ENCODE data around the gene UROS. TPM values are rescaled to one million over a fixed set of nuclear protein-coding genes. Genes with fewer than 3 reads are reported as not detected.

Gene UROS
- total and polyA plus RNA-seq, 2 donors (not counting 1 experiment from before 2014, with no cell fraction given): 54.4 to 60.4 TPM

DNA sequence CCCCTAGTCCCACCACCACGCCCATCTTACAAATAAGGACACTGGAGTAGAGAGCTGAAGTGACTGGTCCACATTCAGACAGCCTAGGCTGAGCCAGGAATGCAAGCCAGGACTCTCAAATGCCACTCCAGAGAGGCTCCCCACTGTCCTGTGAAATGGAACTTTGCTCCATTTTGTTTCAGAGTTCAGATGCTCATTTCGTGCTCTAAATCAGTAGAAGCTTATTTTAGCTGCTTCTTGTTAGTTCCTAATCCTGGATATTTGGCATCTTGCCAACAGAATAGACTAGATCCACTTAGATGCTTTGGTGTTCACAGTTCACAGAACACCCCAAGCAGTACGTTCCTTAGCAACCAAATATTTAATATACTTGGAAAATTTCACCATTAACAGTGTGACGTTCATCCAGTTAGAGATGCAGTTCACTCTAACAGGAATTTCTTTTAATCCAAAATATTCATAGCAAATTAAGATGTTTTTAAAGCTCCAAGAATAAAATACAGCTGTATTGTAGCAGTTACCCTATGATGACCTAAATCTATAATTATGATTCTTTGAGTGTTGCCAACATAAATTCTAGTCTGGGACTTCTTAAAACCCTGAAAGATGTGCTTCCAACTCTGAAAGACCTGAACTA, 54.7 kb downstream of the UROS start:
- no peak overlapping the region for H3K27ac ChIP-seq (ENCODE audit: insufficient read depth, low read length)
- H4K20me1 ChIP-seq (ENCODE audit: control insufficient read depth, extremely low read depth, insufficient read depth, low read length): no peaks in the 10 kb centered on the region
- peak; percentile 6 to 49 for DNase-seq (ENCODE audit: low read depth in 2 of 2)
- no peak overlapping the region for H3K4me3 ChIP-seq (replicated peaks in 1 of 4; ENCODE audit: control extremely low read depth in 1 of 4, insufficient read depth in 1 of 4, low read depth in 3 of 4, low read length in 4 of 4)
- H3K36me3 ChIP-seq (ENCODE audit: control insufficient read depth, insufficient read depth, low read length): peaks cover 2% of the 10 kb centered on the region
- no peaks in the 10 kb centered on the region for H3K79me2 ChIP-seq (ENCODE audit: control insufficient read depth, insufficient read depth, low read length)
- H3K27me3 ChIP-seq (ENCODE audit: control insufficient read depth, insufficient read depth, low read length): no peaks in the 10 kb centered on the region
- H3K9ac ChIP-seq (ENCODE audit: insufficient read depth, low read length): no peak overlapping the region
- H3K9me3 ChIP-seq (ENCODE audit: control insufficient read depth, insufficient read depth, low read depth, low read length): no peaks in the 10 kb centered on the region
- no peak overlapping the region for H2AFZ ChIP-seq (ENCODE audit: low read length)
- no peak overlapping the region for H3K4me2 ChIP-seq (ENCODE audit: extremely low read depth, insufficient read depth, low read length)
- H3K4me1 ChIP-seq (ENCODE audit: control insufficient read depth, extremely low read depth, insufficient read depth, low read length): no peaks in the 10 kb centered on the region
- TF ChIP-seq CTCF (conservative IDR thresholded peaks at IDR 0.05 in 1 of 2, IDR thresholded peaks at IDR 0.05 in 1 of 2; ENCODE audit: low read depth in 1 of 2, low read length in 2 of 2): no peak
- no peak for TF ChIP-seq EZH2 (IDR thresholded peaks at IDR 0.05; ENCODE audit: low read length, missing control alignments)

DNA sequence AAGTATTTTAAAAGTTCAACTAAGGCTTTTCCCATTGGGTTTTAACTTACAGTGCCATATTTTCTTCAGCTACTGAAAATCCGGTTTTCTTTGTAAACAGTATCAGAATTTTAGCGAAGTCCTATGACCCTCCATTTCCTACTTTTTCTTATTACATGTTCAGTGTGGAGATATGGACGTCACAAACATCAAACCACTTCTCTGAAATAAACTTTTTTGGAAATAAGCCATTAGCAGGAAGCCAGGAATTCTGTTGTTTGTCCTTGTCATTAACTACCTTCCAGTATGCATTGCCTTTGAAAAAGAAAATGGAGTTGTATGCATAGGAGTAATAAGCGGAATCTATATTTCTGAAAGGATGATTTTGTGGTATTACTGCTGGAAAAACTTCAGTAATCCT, 56.5 kb downstream of the UROS start:
- H3K9me3 ChIP-seq (ENCODE audit: control insufficient read depth, insufficient read depth, low read depth, low read length): no peaks in the 10 kb centered on the region
- H2AFZ ChIP-seq (ENCODE audit: low read length): no peak overlapping the region
- no peak overlapping the region for H3K27ac ChIP-seq (ENCODE audit: insufficient read depth, low read length)
- no peaks in the 10 kb centered on the region for H3K79me2 ChIP-seq (ENCODE audit: control insufficient read depth, insufficient read depth, low read length)
- peaks cover 4% of the 10 kb centered on the region for H3K36me3 ChIP-seq (ENCODE audit: control insufficient read depth, insufficient read depth, low read length)
- DNase-seq (ENCODE audit: low read depth in 2 of 2): no peak
- no peak for TF ChIP-seq EZH2 (IDR thresholded peaks at IDR 0.05; ENCODE audit: low read length, missing control alignments)
- H3K4me1 ChIP-seq (ENCODE audit: control insufficient read depth, extremely low read depth, insufficient read depth, low read length): no peaks in the 10 kb centered on the region
- no peak overlapping the region for H3K4me3 ChIP-seq (replicated peaks in 1 of 4; ENCODE audit: control extremely low read depth in 1 of 4, insufficient read depth in 1 of 4, low read depth in 3 of 4, low read length in 4 of 4)
- no peak overlapping the region for H3K9ac ChIP-seq (ENCODE audit: insufficient read depth, low read length)
- no peak overlapping the region for H3K4me2 ChIP-seq (ENCODE audit: extremely low read depth, insufficient read depth, low read length)
- no peaks in the 10 kb centered on the region for H3K27me3 ChIP-seq (ENCODE audit: control insufficient read depth, insufficient read depth, low read length)
- H4K20me1 ChIP-seq (ENCODE audit: control insufficient read depth, extremely low read depth, insufficient read depth, low read length): no peaks in the 10 kb centered on the region

DNA sequence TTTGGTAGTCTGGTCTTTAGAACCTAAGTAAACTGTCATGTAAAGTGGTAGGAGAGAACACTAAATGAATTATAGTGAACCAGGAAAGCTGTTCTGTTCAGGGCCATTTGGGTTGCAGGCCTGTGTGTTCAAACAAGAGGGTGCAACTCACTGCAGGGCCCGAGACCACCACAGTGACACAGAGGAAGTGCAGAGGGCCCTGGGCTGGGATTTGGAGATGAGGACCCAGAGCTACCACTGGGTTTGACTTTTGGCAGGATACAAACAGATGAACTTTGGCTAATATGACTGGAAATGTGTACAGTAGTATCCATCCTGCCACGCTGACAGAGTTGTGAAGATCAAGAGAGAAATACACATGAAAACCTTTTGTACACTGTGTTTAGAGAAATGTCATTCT, 57.2 kb downstream of the UROS start:
- Histone ChIP-seq H3K4me3 (replicated peaks in 1 of 4; ENCODE audit: control extremely low read depth in 1 of 4, insufficient read depth in 1 of 4, low read depth in 3 of 4, low read length in 4 of 4) (no peak overlapping the region), H2AFZ (ENCODE audit: low read length) (no peak overlapping the region), H3K9me3 (ENCODE audit: control insufficient read depth, insufficient read depth, low read depth, low read length) (no peaks in the 10 kb centered on the region), H3K4me2 (ENCODE audit: extremely low read depth, insufficient read depth, low read length) (no peak overlapping the region), H3K27me3 (ENCODE audit: control insufficient read depth, insufficient read depth, low read length) (no peaks in the 10 kb centered on the region), H3K27ac (ENCODE audit: insufficient read depth, low read length) (no peak overlapping the region), H3K9ac (ENCODE audit: insufficient read depth, low read length) (no peak overlapping the region), H3K36me3 (ENCODE audit: control insufficient read depth, insufficient read depth, low read length) (peaks cover 4% of the 10 kb centered on the region), H3K79me2 (ENCODE audit: control insufficient read depth, insufficient read depth, low read length) (no peaks in the 10 kb centered on the region), H4K20me1 (ENCODE audit: control insufficient read depth, extremely low read depth, insufficient read depth, low read length) (no peaks in the 10 kb centered on the region), H3K4me1 (ENCODE audit: control insufficient read depth, extremely low read depth, insufficient read depth, low read length) (no peaks in the 10 kb centered on the region)
- no peak for DNase-seq (ENCODE audit: low read depth in 2 of 2)
- no peak for TF ChIP-seq CTCF (conservative IDR thresholded peaks at IDR 0.05 in 1 of 2, IDR thresholded peaks at IDR 0.05 in 1 of 2; ENCODE audit: low read depth in 1 of 2, low read length in 2 of 2)
- no peak for TF ChIP-seq EZH2 (IDR thresholded peaks at IDR 0.05; ENCODE audit: low read length, missing control alignments)

Measured in fibroblast of lung (primary cell).